ENCODE measurements around the gene POLDIP3. TPM values are rescaled to one million over a fixed set of nuclear protein-coding genes. Genes with fewer than 3 reads are reported as not detected.

POLDIP3 gene
- total and polyA plus RNA-seq, 2 experiments from 2014 or later, result 31.4 to 40.3 TPM

- TF ChIP-seq CTCF (IDR thresholded peaks at IDR 0.05; ENCODE audit: poor library complexity) (no peak), EZH2 (IDR thresholded peaks at IDR 0.05; ENCODE audit: borderline replicate concordance) (no peak), EZH2phosphoT487 (IDR thresholded peaks at IDR 0.05; ENCODE audit: low read depth, severe bottlenecking, unreplicated experiment) (no peak)
- H3K9me3 ChIP-seq (ENCODE audit: low read depth), result no peaks in the 10 kb centered on the region
- H3K36me3 ChIP-seq (replicated peaks; ENCODE audit: insufficient read depth, low read depth), result no peaks in the 10 kb centered on the region
- no peaks in the 10 kb centered on the region for H3K79me2 ChIP-seq
- no peak overlapping the region for H3K4me3 ChIP-seq
- H3K27ac ChIP-seq, result no peak overlapping the region
- no peak for DNase-seq (ENCODE audit: low spot score)
- H3K9me2 ChIP-seq (replicated peaks; ENCODE audit: insufficient read depth), result no peaks in the 10 kb centered on the region
- H3K27me3 ChIP-seq, result no peaks in the 10 kb centered on the region
- no peaks in the 10 kb centered on the region for H4K20me1 ChIP-seq (ENCODE audit: insufficient read depth, poor library complexity, severe bottlenecking)
- no peak overlapping the region for H2AFZ ChIP-seq
- WGBS (ENCODE audit: low lambda C conversion rate, missing lambda C conversion rate), result 93% methylated on average over 15 of the region's 15 CpGs
- H3K4me1 ChIP-seq (ENCODE audit: insufficient read depth), result no peaks in the 10 kb centered on the region
- H3K4me2 ChIP-seq, result no peak overlapping the region
Observed at GRCh38 chr22:42625416-42625815, 10.7 kb upstream of the POLDIP3 start.

GRCh38 chr22:42624551-42625106 is 9.9 kb upstream of the POLDIP3 start:
- 97% methylated on average over 9 of the region's 12 CpGs for WGBS (ENCODE audit: low lambda C conversion rate, missing lambda C conversion rate)
- Histone ChIP-seq H3K27me3 (no peaks in the 10 kb centered on the region), H3K4me1 (ENCODE audit: insufficient read depth) (no peaks in the 10 kb centered on the region), H4K20me1 (ENCODE audit: insufficient read depth, poor library complexity, severe bottlenecking) (no peaks in the 10 kb centered on the region), H3K4me3 (no peak overlapping the region), H3K36me3 (replicated peaks; ENCODE audit: insufficient read depth, low read depth) (no peaks in the 10 kb centered on the region), H2AFZ (no peak overlapping the region), H3K4me2 (no peak overlapping the region), H3K9me3 (ENCODE audit: low read depth) (no peaks in the 10 kb centered on the region), H3K27ac (no peak overlapping the region), H3K9me2 (replicated peaks; ENCODE audit: insufficient read depth) (no peaks in the 10 kb centered on the region), H3K79me2 (no peaks in the 10 kb centered on the region)
- TF ChIP-seq EZH2phosphoT487 (IDR thresholded peaks at IDR 0.05; ENCODE audit: low read depth, severe bottlenecking, unreplicated experiment) (no peak), CTCF (IDR thresholded peaks at IDR 0.05; ENCODE audit: poor library complexity) (no peak), EZH2 (IDR thresholded peaks at IDR 0.05; ENCODE audit: borderline replicate concordance) (no peak)
- no peak for DNase-seq (ENCODE audit: low spot score)

- no peak for DNase-seq (ENCODE audit: low spot score)
- no peak overlapping the region for H3K4me3 ChIP-seq
- no peaks in the 10 kb centered on the region for H3K9me3 ChIP-seq (ENCODE audit: low read depth)
- H3K79me2 ChIP-seq, result no peaks in the 10 kb centered on the region
- 92% methylated on average over 28 of the region's 29 CpGs for WGBS (ENCODE audit: low lambda C conversion rate, missing lambda C conversion rate)
- no peak overlapping the region for H3K4me2 ChIP-seq
- no peaks in the 10 kb centered on the region for H3K9me2 ChIP-seq (replicated peaks; ENCODE audit: insufficient read depth)
- H4K20me1 ChIP-seq (ENCODE audit: insufficient read depth, poor library complexity, severe bottlenecking), result no peaks in the 10 kb centered on the region
- TF ChIP-seq EZH2 (IDR thresholded peaks at IDR 0.05; ENCODE audit: borderline replicate concordance) (no peak), CTCF (IDR thresholded peaks at IDR 0.05; ENCODE audit: poor library complexity) (no peak), EZH2phosphoT487 (IDR thresholded peaks at IDR 0.05; ENCODE audit: low read depth, severe bottlenecking, unreplicated experiment) (no peak)
- H3K27me3 ChIP-seq, result no peaks in the 10 kb centered on the region
- H3K27ac ChIP-seq, result no peak overlapping the region
- no peak overlapping the region for H2AFZ ChIP-seq
- H3K4me1 ChIP-seq (ENCODE audit: insufficient read depth), result no peaks in the 10 kb centered on the region
- no peaks in the 10 kb centered on the region for H3K36me3 ChIP-seq (replicated peaks; ENCODE audit: insufficient read depth, low read depth)
Observed at GRCh38 chr22:42623756-42624441, 9.2 kb upstream of the POLDIP3 start.

All from hepatocyte (in vitro differentiated cells).